ENCODE data around the gene CCSER1.

The CCSER1 gene

DNA sequence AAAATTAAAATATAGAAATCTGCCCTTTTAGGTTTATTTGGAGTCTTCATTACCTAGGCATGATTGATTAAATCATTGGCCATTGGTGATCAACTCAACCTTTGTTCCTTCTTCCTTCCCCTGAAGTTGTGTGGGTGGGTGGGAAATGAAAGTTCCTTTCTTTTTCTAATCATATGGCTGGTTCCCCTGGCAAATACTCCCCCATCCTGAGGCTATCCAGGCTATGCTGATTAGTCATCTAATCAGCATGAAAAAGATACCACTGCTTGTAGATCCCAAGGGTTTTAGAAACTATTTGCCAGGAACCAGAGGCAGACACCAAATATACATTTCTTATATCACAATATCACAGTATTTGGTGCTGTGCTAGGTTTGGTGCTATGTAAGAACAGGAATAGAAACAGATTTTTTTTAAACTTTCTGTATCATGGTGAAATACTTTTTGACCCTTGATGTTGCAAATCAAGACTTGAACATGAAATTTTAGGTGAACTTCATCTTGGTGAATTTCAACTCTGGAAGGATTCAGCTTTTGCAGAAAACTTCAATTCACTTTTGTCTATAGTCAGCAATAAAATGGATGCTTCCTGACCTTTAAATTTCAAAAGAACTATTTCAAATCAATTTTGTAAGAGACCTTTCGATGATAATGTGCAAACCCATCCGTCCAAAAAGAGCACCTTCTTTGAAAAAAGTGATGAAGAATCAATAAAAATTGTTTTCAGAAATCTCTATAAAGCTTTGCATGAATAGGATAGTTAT is 71.1 kb downstream of the CCSER1 start:
- DNase-seq, result no peak

GRCh38 chr4:90207887-90208454 is 80.8 kb downstream of the CCSER1 start:
- no peak for DNase-seq

GRCh38 chr4:90209922-90210321 is 82.7 kb downstream of the CCSER1 start:
- DNase-seq, result no peak

DNA sequence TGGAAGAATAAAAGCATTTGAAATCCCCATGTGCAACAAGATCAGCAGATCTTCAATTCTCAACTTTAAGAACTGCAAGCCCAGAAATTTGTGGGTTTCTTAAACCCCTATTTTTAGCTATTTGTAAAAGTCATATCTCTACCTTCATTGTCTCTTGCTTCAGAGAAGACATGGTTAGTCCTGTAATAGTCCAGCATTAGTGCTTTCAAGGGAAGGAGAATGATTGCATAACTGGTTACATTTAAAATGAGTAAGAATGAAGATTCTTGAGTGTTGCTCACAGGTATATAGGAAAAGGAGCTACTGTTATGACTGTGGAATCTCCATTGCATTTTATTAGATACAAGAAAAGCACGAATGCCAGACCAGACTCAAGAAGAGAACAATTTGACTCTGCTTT is 84.0 kb downstream of the CCSER1 start:
- no peak for DNase-seq

DNA sequence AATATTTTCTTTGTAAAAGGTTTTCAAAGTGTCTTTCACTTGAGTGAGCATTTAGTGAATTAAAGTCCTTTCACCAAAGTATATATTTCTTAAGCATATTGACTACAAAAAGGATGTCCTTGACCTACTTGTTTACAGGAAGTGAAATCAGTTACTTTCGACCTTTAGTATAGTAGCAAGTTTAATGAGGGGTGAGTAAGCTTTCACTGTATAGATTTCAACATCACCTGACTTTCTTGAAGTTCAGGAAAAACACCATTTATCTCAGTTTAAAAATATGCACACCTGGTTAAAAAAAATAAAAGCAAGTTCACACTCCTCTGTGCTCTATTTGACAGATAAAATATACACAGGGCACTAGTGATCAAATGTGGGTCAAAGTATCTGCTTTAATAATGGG is 88.1 kb downstream of the CCSER1 start:
- DNase-seq, result no peak

DNA sequence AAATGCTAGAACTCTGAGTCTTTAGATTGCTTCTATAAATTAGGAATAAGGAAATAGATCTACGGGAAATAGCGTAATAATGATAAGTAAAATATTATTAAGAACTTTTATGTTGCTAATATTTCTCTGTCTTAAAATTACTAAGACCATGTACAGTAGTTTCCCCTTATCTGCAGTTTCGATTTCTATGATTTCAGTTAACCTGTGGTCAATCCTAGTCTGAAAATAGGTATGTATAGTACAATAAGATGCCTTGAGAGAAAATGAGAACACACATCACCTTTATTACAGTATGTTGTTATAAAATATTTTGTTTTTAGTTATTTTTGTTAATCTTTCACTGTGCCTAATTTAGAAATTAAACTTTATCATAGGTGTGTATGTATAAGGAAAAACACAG is 92.6 kb downstream of the CCSER1 start:
- DNase-seq, result no peak

DNA sequence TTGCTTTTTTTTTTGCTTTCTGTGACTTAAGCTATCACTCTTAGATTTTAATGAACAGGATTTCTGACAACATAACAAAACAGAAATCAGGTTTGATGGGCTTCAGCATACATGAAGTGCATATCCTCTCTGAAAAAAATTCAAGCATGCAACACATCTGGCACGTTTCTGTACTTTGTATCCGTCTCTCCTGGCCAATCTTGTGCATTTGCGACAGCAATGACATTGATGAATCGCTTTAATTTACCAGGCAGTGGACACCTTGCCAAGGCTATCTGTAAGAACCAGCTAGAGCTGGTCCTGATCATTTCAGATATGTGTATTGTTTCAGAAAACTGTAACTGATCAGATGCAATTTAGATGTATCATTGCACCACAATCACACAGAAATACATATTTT is 93.3 kb downstream of the CCSER1 start:
- DNase-seq, result no peak

DNA sequence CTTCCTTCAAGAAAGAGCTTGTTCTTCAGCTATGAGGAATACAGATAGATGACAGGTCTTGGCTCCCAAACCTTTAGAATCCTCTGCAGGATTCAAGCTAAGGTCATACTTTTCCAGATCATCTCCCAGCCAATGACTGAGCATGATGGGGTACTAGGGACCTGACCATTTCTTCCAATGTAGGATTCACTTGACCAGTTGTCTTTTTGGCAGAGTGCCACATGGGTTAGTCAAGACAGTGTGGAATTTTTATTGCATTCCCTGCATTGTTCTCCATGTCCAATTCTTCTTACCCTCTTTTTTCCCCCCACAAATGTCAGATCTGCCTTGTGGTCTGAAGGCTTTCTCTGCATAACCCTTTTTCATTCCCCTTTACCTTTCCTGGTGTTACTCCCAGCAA is 99.5 kb downstream of the CCSER1 start:
- DNase-seq, result no peak

DNA sequence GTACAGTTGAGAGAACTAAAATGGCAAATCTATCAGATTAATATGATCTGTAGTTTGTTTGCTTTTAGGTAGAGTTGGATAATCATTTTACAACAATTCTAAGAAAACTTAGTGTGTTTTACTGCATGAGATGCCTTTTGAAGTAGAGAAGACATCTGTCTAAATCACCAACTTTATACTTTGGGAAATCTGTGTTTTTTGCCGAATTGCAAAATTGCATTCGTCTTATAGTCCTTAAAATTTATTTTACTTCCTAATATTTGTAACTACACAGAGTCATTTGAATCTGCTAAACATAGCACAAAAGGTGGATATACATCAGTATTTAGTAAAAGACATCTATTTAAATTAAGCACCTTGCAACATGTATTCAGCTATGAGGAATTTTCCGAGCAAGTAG is 100.0 kb downstream of the CCSER1 start:
- no peak for DNase-seq

DNA sequence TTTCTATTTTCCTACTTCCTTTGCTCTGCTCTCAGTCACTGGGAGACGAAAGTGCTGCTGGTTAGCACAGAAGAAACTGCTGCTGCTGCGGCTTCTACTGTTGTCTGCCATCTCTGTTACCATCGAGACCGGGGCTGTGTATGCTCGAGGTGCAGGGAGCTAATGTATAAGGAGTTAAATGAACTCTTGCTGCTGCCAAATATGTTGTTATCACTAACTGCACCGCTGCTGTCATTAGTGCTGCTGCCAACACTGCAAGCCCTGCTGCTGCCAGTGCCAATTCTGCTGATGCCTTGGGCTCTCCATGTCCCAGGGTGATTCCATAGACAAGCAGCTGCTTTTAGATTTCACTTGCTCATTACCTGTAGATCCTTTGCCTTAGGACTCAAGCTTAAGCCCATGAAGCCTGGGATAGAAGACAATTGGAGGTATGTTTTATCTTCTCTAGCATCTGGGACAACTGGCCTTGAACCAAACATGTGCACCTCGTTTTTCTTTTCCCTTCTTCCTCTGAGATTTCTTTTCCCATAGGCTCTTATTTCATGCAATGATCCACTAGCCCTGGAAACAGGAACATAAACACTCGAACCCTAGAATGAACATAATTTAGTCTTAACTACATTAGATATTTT is 107.8 kb downstream of the CCSER1 start:
- DNase-seq, result no peak

DNA sequence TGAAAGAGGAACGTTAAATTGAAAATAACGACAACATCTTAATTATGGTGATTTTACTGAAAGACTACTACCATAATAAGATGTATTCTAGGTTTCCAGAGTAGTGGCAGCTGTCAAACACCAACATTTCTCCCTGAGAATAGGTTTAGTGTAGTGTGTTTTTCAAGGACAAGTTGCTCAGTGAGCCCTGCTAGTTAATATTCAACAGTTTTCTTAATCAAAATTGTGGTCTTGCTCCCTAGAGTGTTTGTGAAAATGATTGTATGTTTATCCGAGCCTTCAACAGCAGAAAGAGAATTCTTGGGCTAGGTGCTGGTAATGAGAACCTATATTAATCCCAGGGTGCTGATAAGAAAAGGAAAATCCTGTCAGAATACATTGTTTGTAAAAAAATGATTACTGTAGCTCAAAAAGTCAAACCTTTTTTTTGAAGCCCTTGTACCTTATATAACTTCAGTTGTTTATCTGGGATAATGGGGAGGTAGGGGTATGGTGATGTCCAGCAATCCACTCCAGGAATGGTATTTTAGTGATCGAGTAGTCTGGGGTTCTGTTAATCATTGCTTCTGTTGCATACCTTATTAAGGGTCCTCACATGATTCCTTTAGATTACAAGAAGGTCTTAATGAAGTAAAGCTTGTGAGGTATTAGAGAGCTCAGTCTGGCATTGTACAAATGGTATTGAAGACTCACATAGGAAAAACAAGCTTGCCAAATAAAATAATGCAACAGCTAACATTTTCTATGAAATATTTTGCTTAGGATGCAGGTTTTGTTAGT is 110.7 kb downstream of the CCSER1 start:
- no peak for DNase-seq

DNA sequence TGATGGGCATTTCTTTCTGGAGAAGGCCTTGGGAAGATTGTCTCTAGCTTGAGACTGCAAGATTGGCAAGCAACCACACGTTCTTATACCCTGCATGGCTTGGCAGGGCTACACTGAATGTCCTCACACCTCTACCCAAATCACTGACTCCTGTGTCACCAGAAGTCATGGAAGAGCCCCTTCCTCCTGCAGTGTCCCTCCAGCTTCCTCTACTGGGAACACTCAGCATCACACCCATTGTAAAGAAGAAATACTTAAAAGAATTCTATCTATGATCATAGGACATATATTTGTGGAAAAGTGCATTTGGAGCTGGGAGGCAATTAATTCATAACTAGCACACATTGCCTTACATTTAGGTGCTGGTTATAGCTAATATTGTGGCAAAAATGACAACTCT is 113.1 kb downstream of the CCSER1 start:
- no peak for DNase-seq

DNA sequence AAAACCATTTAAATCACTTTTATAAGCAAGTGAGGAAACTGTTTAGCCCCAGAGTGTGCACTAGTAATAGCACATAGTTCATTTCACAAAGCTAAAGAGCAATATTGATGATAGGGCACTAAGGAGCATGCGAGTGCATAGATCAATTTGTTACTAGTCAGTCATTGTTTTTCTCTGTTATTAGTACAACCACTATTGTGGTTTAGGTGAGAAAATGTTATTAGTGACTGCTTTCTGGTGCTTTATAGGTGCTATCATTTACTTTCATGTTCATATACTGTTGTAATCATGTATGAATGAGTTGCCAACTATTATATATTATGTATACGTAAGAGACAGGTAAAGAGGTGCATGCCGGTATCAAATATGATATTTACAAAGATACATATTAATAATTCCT is 113.8 kb downstream of the CCSER1 start:
- DNase-seq, result no peak

GRCh38 chr4:90245837-90246236 is 118.6 kb downstream of the CCSER1 start:
- DNase-seq, result no peak

GRCh38 chr4:90246816-90247215 is 119.6 kb downstream of the CCSER1 start:
- DNase-seq, result no peak

DNA sequence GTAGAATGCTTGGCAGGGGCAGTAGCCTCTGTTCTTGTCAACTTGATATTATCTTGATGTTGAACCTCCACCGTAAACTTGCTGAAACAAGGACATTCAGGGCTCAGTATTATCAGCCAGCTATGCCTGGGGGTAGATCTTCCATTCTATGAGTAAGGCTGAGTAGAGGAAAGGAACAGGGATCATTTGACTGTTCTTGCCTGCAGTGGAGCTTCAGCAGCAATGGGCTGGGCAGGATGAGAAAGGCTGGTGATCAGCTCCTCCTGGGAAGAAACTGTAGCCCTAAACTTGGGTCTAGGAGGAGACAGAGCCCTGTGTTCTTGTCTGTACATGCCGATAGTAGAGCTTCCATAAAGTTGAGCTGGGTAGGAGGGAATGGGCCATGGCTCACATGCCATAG is 127.2 kb downstream of the CCSER1 start:
- DNase-seq, result no peak

DNA sequence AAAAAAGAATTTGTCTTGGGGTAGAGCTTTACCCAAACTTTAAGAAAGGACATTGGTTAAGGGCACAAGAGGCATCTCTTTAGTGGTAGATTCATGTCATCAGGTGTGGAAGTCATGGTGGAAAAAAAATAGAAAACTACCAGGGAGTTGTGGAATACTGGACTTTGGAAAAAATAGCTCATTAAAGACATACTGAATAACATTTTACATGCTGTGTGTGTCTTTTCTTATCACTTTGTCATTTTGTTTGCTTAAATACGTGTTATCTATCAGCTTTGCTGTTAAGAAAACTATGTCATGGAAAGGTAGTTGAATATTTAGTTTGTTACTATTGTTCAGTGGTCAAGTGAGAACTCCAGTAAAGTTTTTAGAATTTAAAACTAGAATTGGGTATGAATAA is 147.0 kb downstream of the CCSER1 start:
- DNase-seq, result no peak

DNA sequence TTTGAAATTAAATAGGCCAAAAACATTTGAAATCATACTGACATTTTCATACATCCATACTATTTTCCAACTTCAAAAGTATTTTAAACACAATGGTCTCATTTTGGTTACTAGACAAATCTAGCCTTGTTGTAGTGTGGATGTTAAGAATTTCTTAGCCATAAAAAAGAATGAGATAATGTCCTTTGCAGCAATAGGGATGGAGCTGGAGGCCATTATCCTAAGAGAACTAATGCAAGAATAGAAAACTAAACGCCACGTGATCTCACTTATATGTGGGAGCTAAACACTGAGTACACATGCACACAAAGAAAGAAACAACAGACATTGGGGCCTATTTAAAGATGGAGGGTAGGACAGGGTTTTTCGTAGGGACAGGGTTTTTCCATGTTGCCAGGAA is 153.8 kb downstream of the CCSER1 start:
- no peak for DNase-seq

- no peak for DNase-seq
Observed at GRCh38 chr4:90281541-90282355, 154.6 kb downstream of the CCSER1 start.

DNA sequence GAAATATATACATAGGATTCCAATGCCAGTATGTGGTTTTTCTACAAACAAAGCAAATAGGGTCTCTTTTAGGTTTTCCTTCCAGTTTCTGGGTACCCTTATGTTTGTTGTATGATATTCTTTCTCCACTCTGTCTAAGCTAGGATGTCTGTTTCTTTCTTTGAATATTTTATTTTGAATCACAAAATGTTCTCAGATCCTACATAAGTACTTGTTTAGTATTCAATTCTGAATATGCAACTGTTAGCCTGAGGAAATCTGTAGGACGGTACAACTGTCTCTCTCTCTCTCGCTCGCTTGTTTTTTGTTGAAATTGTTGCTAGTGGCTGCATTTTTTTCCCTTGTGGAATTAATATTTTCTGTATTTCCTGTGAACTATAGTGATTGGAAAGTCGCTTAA is 163.2 kb downstream of the CCSER1 start:
- DNase-seq, result no peak

DNA sequence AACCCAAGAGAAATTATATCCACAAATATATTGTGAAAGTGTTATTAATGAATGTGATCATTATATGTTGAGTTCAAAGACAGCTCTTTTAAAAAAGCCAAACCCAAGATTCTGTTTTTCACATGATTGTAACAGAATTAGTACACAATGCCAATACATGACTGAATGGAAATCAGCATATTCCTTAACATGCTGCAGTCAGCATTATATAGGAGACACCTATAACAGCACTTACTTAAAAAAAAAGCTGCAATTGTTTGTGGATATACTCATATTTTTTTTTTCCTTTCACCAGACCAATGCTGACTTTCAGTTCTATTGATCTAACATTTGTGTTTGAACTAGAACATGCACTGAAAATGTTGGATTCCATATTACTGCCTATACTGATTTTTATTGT is 165.2 kb downstream of the CCSER1 start:
- DNase-seq, result no peak

- no peak for DNase-seq
Observed at GRCh38 chr4:90293320-90293719, 166.1 kb downstream of the CCSER1 start.

- no peak for DNase-seq
Observed at GRCh38 chr4:90299373-90299772, 172.2 kb downstream of the CCSER1 start.
